Measurements from ENCODE around the gene IGF1R.

GRCh38 chr15:98724048-98724447 is 75.7 kb downstream of the IGF1R start:
- TF ChIP-seq POLR2A (IDR thresholded peaks at IDR 0.05) (no peak), CTCF (IDR thresholded peaks at IDR 0.05) (no peak)

Data from transverse colon (tissue), 3 donors.